Endothelial cell of umbilical vein (primary cell): ENCODE data around the gene TTC3. TPM values are rescaled to one million over a fixed set of nuclear protein-coding genes. Genes with fewer than 3 reads are reported as not detected.

ENCODE experiments used
- BruUV-seq: library from RNA; stranded (reverse); fragments of 400-500 nt; replicated peaks from 2 replicates; lab custom pipeline; 2021; lab: Mats Ljungman, UMichigan
- CTCF ChIA-PET: fragments of 300-600, 350-600 bp; sonication (Branson Sonifier 250); formaldehyde crosslinking; loops from one replicate; lab custom pipeline; 2021; ENCODE audit warnings: antibody characterized with exemption, inconsistent platforms; lab: Charles Lee
- POLR2A ChIA-PET: fragments of 300-600, 350-600 bp; sonication (Branson Sonifier 250); formaldehyde crosslinking; loops from one replicate; lab custom pipeline; 2021; ENCODE audit warnings: antibody characterized with exemption, inconsistent platforms; lab: Charles Lee
- DNase-seq: peaks from one replicate; pipeline ENCODE4 v3.0.0-alpha.2; 2011; ENCODE audit warnings: low read depth, low spot score
- FAIRE-seq: peaks from 2 replicates; lab custom pipeline; 2011; peaks lifted over from hg19 to GRCh38; lab: Jason Lieb, UNC
- H2AFZ ChIP-seq: 2 replicates; pipeline ENCODE4 v1.6.0; 2012; ENCODE audit warnings: low read depth, low read length, control low read depth, inconsistent platforms
- H3K27ac ChIP-seq: 2 replicates; pipeline ENCODE4 v1.5.1; 2011; ENCODE audit warnings: low read depth, mild to moderate bottlenecking, control low read depth, low read length, moderate library complexity; ENCODE audit not compliant: insufficient read depth
- H3K27me3 ChIP-seq, 2 experiments: 2 replicates each; pipeline versions ENCODE4 v1.6.0 to v1.6.1; 2011; ENCODE audit warnings: low read length in 2 of 2, mixed read lengths in 1 of 2; ENCODE audit not compliant: control insufficient read depth in 2 of 2, insufficient read depth in 2 of 2
- H3K36me3 ChIP-seq, 2 experiments: 2 replicates in 1 of 2; 3 replicates in 1 of 2; pipeline ENCODE4 v1.5.1; 2011; ENCODE audit warnings: low read length in 2 of 2, mild to moderate bottlenecking in 1 of 2, moderate library complexity in 1 of 2; ENCODE audit not compliant: control insufficient read depth in 2 of 2, insufficient read depth in 2 of 2; ENCODE audit errors: extremely low read depth in 1 of 2
- H3K4me1 ChIP-seq: 3 replicates; pipeline ENCODE4 v1.5.1; 2011; ENCODE audit warnings: mild to moderate bottlenecking, low read length; ENCODE audit not compliant: control insufficient read depth, insufficient read depth; ENCODE audit errors: extremely low read depth
- H3K4me2 ChIP-seq: 2 replicates; pipeline ENCODE4 v1.6.1; 2011; ENCODE audit warnings: low read length, control low read depth, mixed read lengths; ENCODE audit not compliant: insufficient read depth
- H3K4me3 ChIP-seq, 3 experiments: fragments of 200-600 bp in 1 of 3; sonication (generic), shearing (Covaris generic) in 1 of 3; replicated peaks in 1 of 3; 2 replicates each; pipeline ENCODE4 v1.5.1; 2011 to 2016; ENCODE audit warnings: control low read depth in 3 of 3, low read length in 3 of 3, mild to moderate bottlenecking in 2 of 3, inconsistent platforms in 1 of 3, low read depth in 1 of 3, moderate library complexity in 1 of 3; ENCODE audit not compliant: insufficient read depth in 1 of 3
- H3K79me2 ChIP-seq: 2 replicates; pipeline ENCODE4 v1.6.0; 2012; ENCODE audit warnings: low read length, inconsistent platforms; ENCODE audit not compliant: control insufficient read depth, insufficient read depth
- H3K9ac ChIP-seq: replicated peaks from 2 replicates; pipeline ENCODE3; 2011; ENCODE audit warnings: low read length, control low read depth; ENCODE audit not compliant: insufficient read depth; ENCODE audit errors: extremely low read depth
- H3K9me1 ChIP-seq: replicated peaks from 3 replicates; pipeline ENCODE4 v1.6.0; 2011; ENCODE audit warnings: mild to moderate bottlenecking, low read length; ENCODE audit not compliant: control insufficient read depth, insufficient read depth; ENCODE audit errors: extremely low read depth
- H3K9me3 ChIP-seq: replicated peaks from 2 replicates; pipeline ENCODE4 v1.5.1; 2012; ENCODE audit warnings: low read length, inconsistent platforms; ENCODE audit not compliant: control insufficient read depth, insufficient read depth
- H4K20me1 ChIP-seq: replicated peaks from 2 replicates; pipeline ENCODE3; 2011; ENCODE audit warnings: mild to moderate bottlenecking, low read length; ENCODE audit not compliant: control insufficient read depth, insufficient read depth; ENCODE audit errors: extremely low read depth
- EZH2 ChIP-seq: IDR thresholded peaks from 2 replicates; pipeline ENCODE4 v1.6.1; 2012; ENCODE audit warnings: borderline replicate concordance, low read depth, mild to moderate bottlenecking, moderate library complexity, low read length, inconsistent platforms; ENCODE audit not compliant: severe bottlenecking
- FOS ChIP-seq: IDR thresholded peaks from 2 replicates; pipeline ENCODE4 v1.6.1; 2011; ENCODE audit warnings: mild to moderate bottlenecking, low read length, moderate library complexity, borderline replicate concordance; ENCODE audit not compliant: insufficient read depth
- GATA2 ChIP-seq: IDR thresholded peaks from 2 replicates; pipeline ENCODE4 v1.7.0; 2011; ENCODE audit warnings: low read depth, mild to moderate bottlenecking, moderate library complexity, mixed read lengths, low read length; ENCODE audit not compliant: insufficient read length, insufficient read depth
- JUN ChIP-seq: IDR thresholded peaks from 2 replicates; pipeline ENCODE4 v1.6.1; 2011; ENCODE audit warnings: borderline replicate concordance, low read depth; ENCODE audit not compliant: insufficient read length, insufficient read depth
- MAX ChIP-seq: IDR thresholded peaks from 2 replicates; pipeline ENCODE4 v1.6.1; 2011; ENCODE audit not compliant: insufficient read depth, insufficient read length
- MYC ChIP-seq: IDR thresholded peaks from one replicate; pipeline ENCODE4 v1.6.1; 2011; ENCODE audit warnings: mild to moderate bottlenecking, low read depth, low read length
- POLR2A ChIP-seq: IDR thresholded peaks from 2 replicates; pipeline ENCODE4 v1.6.1; 2012; ENCODE audit warnings: low read depth, mild to moderate bottlenecking, control low read depth, low read length
- POLR2AphosphoS5 ChIP-seq: IDR thresholded peaks from 2 replicates; pipeline ENCODE4 v1.6.1; 2012; ENCODE audit warnings: low read depth, mild to moderate bottlenecking, control low read depth, low read length, moderate library complexity; ENCODE audit not compliant: insufficient read depth
- dilution Hi-C: fragments of 300-500 bp; cut with MboI; formaldehyde crosslinking; loops from one replicate; pipeline ENCODE4 v1.15.0; 2019; ENCODE audit warnings: low sequenced_read_pairs; ENCODE audit not compliant: extremely low pct_ligation_motif_present
- intact Hi-C: fragments of 100-400 bp; cut with micrococcal nuclease; formaldehyde crosslinking; loops from one replicate; pipeline ENCODE4 v1.10.0; 2022
- polyA plus RNA-seq, 4 experiments: library from polyadenylated mRNA; depleted of rRNA in 3 of 4; stranded (reverse) in 3 of 4; unstranded in 1 of 4; fragments of >200 nt; gene quantifications; 2 replicates each; pipeline versions ENCODE4 v1.2.1 to v1.2.3, GENCODE V29; 2011 to 2012; ENCODE audit warnings: missing spikeins in 1 of 4
- total RNA-seq: library from RNA; stranded (reverse); gene quantifications from 2 replicates; pipeline ENCODE4 v1.2.3, GENCODE V29; 2021
- TF ChIP-seq, protein P1 (sequence below), 2 donors: IDR thresholded peaks; 1 replicate in 1 of 2; 2 replicates in 1 of 2; pipeline ENCODE4 v1.5.1; 2011; ENCODE audit warnings: low read length in 2 of 2, mild to moderate bottlenecking in 2 of 2, moderate library complexity in 2 of 2, control low read depth in 1 of 2, inconsistent platforms in 1 of 2, low read depth in 1 of 2; ENCODE audit not compliant: insufficient read depth in 1 of 2; ENCODE audit errors: extremely low read depth in 1 of 2

Gene TTC3
- total and polyA plus RNA-seq, 2 donors (not counting 3 experiments of a cell fraction or from before 2014, with no cell fraction given), result 26.2 to 113 TPM

GRCh38 chr21:37082375-37082774, 9.3 kb downstream of the TTC3 start:
- H3K4me2 ChIP-seq, result no peak overlapping the region
- dilution Hi-C loops, result no loop called here
- DNase-seq, result no peak

More at GRCh38 chr21:37082375-37082774, 9.3 kb downstream of the TTC3 start:
- ChIA-PET CTCF (interaction anchor here (0.5 to 2.8 kb wide), 2 partner anchors 74 to 105 kb away, joined by 3 to 12 read pairs; no protein-coding TSS in a partner anchor), POLR2A (no interaction called here)
- intact Hi-C loops, result no loop called here
- Histone ChIP-seq H3K4me3 (no peak overlapping the region), H3K4me1 (no peaks in the 10 kb centered on the region), H4K20me1 (peaks cover 10% of the 10 kb centered on the region), H3K9ac (no peak overlapping the region), H3K9me3 (no peaks in the 10 kb centered on the region), H3K9me1 (no peaks in the 10 kb centered on the region), H3K27ac (no peak overlapping the region), H2AFZ (no peak overlapping the region), H3K79me2 (peaks cover 73% of the 10 kb centered on the region), H3K27me3 (no peaks in the 10 kb centered on the region), H3K36me3 (no peaks in the 10 kb centered on the region)
- TF ChIP-seq EZH2 (no peak), JUN (no peak), FOS (no peak), MAX (no peak), MYC (no peak), POLR2A (no peak), GATA2 (no peak), POLR2AphosphoS5 (no peak)
- TF ChIP-seq, protein P1, sequence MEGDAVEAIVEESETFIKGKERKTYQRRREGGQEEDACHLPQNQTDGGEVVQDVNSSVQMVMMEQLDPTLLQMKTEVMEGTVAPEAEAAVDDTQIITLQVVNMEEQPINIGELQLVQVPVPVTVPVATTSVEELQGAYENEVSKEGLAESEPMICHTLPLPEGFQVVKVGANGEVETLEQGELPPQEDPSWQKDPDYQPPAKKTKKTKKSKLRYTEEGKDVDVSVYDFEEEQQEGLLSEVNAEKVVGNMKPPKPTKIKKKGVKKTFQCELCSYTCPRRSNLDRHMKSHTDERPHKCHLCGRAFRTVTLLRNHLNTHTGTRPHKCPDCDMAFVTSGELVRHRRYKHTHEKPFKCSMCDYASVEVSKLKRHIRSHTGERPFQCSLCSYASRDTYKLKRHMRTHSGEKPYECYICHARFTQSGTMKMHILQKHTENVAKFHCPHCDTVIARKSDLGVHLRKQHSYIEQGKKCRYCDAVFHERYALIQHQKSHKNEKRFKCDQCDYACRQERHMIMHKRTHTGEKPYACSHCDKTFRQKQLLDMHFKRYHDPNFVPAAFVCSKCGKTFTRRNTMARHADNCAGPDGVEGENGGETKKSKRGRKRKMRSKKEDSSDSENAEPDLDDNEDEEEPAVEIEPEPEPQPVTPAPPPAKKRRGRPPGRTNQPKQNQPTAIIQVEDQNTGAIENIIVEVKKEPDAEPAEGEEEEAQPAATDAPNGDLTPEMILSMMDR (IDR thresholded peaks at IDR 0.05; ENCODE audit: extremely low read depth in 1 of 2, insufficient read depth in 1 of 2, low read depth in 1 of 2, low read length in 2 of 2), result no peak
- BruUV-seq, result no TSS peak
- FAIRE-seq, result no peak
